Chondrocyte (in vitro differentiated cells): Measurements from ENCODE around the gene SPACA6. TPM values are rescaled to one million over a fixed set of nuclear protein-coding genes. Genes with fewer than 3 reads are reported as not detected.

Experiments
- DNase-seq: peaks from one replicate; pipeline ENCODE4 v3.0.0; 2021; ENCODE audit warnings: mixed read lengths, low spot score
- H3K27ac Mint-ChIP-seq: one replicate; pipeline ENCODE4 v1.8.0; 2021; ENCODE audit warnings: mild to moderate bottlenecking, moderate library complexity, mixed read lengths; ENCODE audit not compliant: unreplicated experiment
- H3K27me3 Mint-ChIP-seq: 2 replicates; pipeline ENCODE4 v1.8.0; 2021; ENCODE audit warnings: low read depth, mixed read lengths
- H3K36me3 Mint-ChIP-seq: 2 replicates; pipeline ENCODE4 v1.8.0; 2021; ENCODE audit warnings: low read depth, mixed read lengths
- H3K4me1 Mint-ChIP-seq: 2 replicates; pipeline ENCODE4 v1.8.0; 2021; ENCODE audit warnings: low read depth, mild to moderate bottlenecking, mixed read lengths
- H3K4me3 Mint-ChIP-seq: one replicate; pipeline ENCODE4 v1.8.0; 2021; ENCODE audit warnings: mild to moderate bottlenecking, moderate library complexity, mixed read lengths; ENCODE audit not compliant: unreplicated experiment
- H3K9me3 Mint-ChIP-seq: 2 replicates; pipeline ENCODE4 v1.8.0; 2021; ENCODE audit warnings: low read depth, mixed read lengths
- microRNA-seq: library from miRNA; unstranded; fragments of <30 nt; microRNA quantifications from one replicate; pipeline ENCODE4 v1.2.0, GENCODE V29; 2020; ENCODE audit warnings: borderline number of aligned reads
- total RNA-seq: library from RNA; stranded (reverse); gene quantifications from 3 replicates; pipeline ENCODE4 v1.2.1, GENCODE V29; 2021
- TF ChIP-seq, protein P1 (sequence below): fragments of 200-600 bp; sonication (generic); IDR thresholded peaks from 2 replicates; pipeline ENCODE4 v1.5.0; 2021; ENCODE audit warnings: antibody characterized with exemption, mild to moderate bottlenecking, moderate library complexity

Gene SPACA6
- total RNA-seq, 1 donor from 2014 or later, result 20.4 TPM

DNA sequence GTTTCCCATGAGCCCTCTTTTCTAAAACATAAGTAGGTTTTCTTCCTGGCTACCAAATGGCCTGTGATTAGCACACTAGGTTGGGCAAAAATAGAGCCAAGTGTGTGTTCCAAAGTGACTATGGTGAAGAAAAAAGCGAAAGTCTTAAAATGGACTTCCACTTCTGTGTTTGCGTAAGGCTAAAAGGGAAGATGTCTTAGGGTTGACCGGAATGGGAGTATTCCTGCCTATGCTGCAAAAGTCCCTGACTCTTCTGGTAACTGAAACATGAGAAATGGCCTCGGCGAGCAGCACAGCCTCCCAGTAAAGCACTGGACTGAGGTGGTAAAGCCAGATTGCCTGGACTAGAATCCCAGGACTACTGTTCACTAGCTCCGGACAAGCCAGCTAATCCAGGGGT, 61.0 kb downstream of the SPACA6 start:
- no peaks in the 10 kb centered on the region for H3K27me3 Mint-ChIP-seq
- no peak overlapping the region for H3K27ac Mint-ChIP-seq
- DNase-seq, result no peak
- peaks cover 13% of the 10 kb centered on the region for H3K9me3 Mint-ChIP-seq
- H3K4me1 Mint-ChIP-seq, result no peaks in the 10 kb centered on the region
- H3K36me3 Mint-ChIP-seq, result no peaks in the 10 kb centered on the region
- no peak overlapping the region for H3K4me3 Mint-ChIP-seq
- TF ChIP-seq, protein P1, sequence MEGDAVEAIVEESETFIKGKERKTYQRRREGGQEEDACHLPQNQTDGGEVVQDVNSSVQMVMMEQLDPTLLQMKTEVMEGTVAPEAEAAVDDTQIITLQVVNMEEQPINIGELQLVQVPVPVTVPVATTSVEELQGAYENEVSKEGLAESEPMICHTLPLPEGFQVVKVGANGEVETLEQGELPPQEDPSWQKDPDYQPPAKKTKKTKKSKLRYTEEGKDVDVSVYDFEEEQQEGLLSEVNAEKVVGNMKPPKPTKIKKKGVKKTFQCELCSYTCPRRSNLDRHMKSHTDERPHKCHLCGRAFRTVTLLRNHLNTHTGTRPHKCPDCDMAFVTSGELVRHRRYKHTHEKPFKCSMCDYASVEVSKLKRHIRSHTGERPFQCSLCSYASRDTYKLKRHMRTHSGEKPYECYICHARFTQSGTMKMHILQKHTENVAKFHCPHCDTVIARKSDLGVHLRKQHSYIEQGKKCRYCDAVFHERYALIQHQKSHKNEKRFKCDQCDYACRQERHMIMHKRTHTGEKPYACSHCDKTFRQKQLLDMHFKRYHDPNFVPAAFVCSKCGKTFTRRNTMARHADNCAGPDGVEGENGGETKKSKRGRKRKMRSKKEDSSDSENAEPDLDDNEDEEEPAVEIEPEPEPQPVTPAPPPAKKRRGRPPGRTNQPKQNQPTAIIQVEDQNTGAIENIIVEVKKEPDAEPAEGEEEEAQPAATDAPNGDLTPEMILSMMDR, result no peak

- TF ChIP-seq, protein P1, result no peak
- no peaks in the 10 kb centered on the region for H3K36me3 Mint-ChIP-seq
- DNase-seq, result no peak
- no peak overlapping the region for H3K27ac Mint-ChIP-seq
- no peak overlapping the region for H3K4me3 Mint-ChIP-seq
- no peaks in the 10 kb centered on the region for H3K27me3 Mint-ChIP-seq
- H3K4me1 Mint-ChIP-seq, result no peaks in the 10 kb centered on the region
- H3K9me3 Mint-ChIP-seq, result peaks cover 10% of the 10 kb centered on the region
These were observed 61.6 kb downstream of the SPACA6 start for GRCh38 chr19:51754770-51755169.

Small RNAs within 50 kb of the gene (microRNA-seq; reads per million reads assigned to microRNA genes)
- gene MIR125A (9,386 reads per million, percentile 94 among the genes with 10 or more reads in this experiment), gene MIR99B (34,068 reads per million, percentile 98 among the genes with 10 or more reads in this experiment), gene MIRLET7E (33,704 reads per million, percentile 98 among the genes with 10 or more reads in this experiment)

Other genes with a start within 250 kb of the SPACA6 start
- not detected in 3 replicates for gene SIGLEC8, start 234.9 kb upstream of the SPACA6 start, total RNA-seq
- not detected in 3 replicates for gene CEACAM18, start 214.8 kb upstream of the SPACA6 start, total RNA-seq
- gene SIGLEC12, start 191.5 kb upstream of the SPACA6 start, total RNA-seq, result not detected in 3 replicates
- gene SIGLEC6, start 161.7 kb upstream of the SPACA6 start, total RNA-seq, result not detected in 3 replicates
- 6.3 to 14.3 TPM (median 8.9 TPM) in 3 replicates for gene ZNF175, start 122.0 kb upstream of the SPACA6 start, total RNA-seq
- gene SIGLEC5, start 62.9 kb upstream of the SPACA6 start, total RNA-seq, result not detected in 3 replicates
- not detected in 3 replicates for gene SIGLEC14, start 46.5 kb upstream of the SPACA6 start, total RNA-seq
- not detected in 3 replicates for gene HAS1, start 30.7 kb downstream of the SPACA6 start, total RNA-seq
- not detected in 3 replicates for gene FPR1, start 58.5 kb downstream of the SPACA6 start, total RNA-seq
- not detected in 3 replicates for gene FPR2, start 67.8 kb downstream of the SPACA6 start, total RNA-seq
- gene FPR3, start 101.8 kb downstream of the SPACA6 start, total RNA-seq, result not detected in 3 replicates
- gene ZNF577, start 194.6 kb downstream of the SPACA6 start, total RNA-seq, result 11.2 to 17.4 TPM (median 11.2 TPM) in 3 replicates
- 10.7 to 13.7 TPM (median 11.2 TPM) in 3 replicates for gene ZNF649, start 211.7 kb downstream of the SPACA6 start, total RNA-seq
- 6.4 to 7.2 TPM (median 6.5 TPM) in 3 replicates for gene ZNF613, start 234.1 kb downstream of the SPACA6 start, total RNA-seq